ENCODE data around the gene C20orf96.

DNA sequence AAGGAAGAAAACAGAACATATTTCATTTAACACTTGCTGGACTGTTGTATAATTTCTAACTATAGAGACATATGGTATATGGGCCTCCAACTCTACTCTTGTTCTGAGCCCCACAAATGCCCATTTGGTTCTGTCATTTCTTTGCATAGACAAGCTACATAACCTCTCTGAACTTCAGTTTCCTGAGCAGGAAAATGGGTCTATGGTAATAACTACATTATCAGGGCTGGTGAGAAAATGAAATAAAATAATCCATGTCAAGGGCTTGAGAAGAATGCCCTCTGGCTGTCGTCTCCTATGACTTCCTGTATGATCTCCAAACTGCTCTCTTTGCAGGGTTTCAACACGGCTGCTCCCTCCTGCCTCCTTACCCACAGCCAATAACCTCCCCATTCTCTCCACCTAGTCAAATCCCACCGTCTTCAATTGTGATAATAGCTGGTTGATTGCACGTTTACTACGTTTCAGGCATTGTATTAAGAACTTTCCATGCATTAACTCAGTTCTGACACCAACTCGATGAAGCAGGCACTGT, 18.8 kb upstream of the C20orf96 start:
- peak in 1 of 4 experiments; percentile 7 for TF ChIP-seq CTCF (IDR thresholded peaks at IDR 0.05)
- no peak for TF ChIP-seq POLR2A (IDR thresholded peaks at IDR 0.05)

All from uterus (tissue), 2 donors.